Dedifferentiated amniotic fluid mesenchymal stem cell (primary cell): ENCODE data around the gene MAOA.
"Not testable (repeated sequence)": the region's sequence is repeated elsewhere in the genome, so short reads cannot be mapped to it uniquely, and the experiment has no call there.

Experiments used
- DNase-seq: peaks from one replicate; pipeline ENCODE4 v3.0.0-alpha.2; 2016; ENCODE audit errors: extremely low spot score

The MAOA gene

GRCh38 chrX:43663173-43663572, 7.1 kb downstream of the MAOA start:
- DNase-seq = no peak

GRCh38 chrX:43664258-43664657, 8.2 kb downstream of the MAOA start:
- DNase-seq = no peak

- DNase-seq = no peak
These were observed 8.6 kb downstream of the MAOA start for GRCh38 chrX:43664708-43665107.

GRCh38 chrX:43666311-43666912, 10.3 kb downstream of the MAOA start:
- DNase-seq = no peak

- DNase-seq = not testable (repeated sequence)
These were observed 20.0 kb downstream of the MAOA start for GRCh38 chrX:43675965-43676628.

- no peak for DNase-seq
These were observed 21.0 kb downstream of the MAOA start for GRCh38 chrX:43676971-43677572.

- DNase-seq = no peak
These were observed 21.9 kb downstream of the MAOA start for GRCh38 chrX:43677993-43678392.

- no peak for DNase-seq
These were observed 23.0 kb downstream of the MAOA start for GRCh38 chrX:43679058-43679457.

GRCh38 chrX:43679778-43680177, 23.7 kb downstream of the MAOA start:
- DNase-seq = no peak

- no peak for DNase-seq
These were observed 26.6 kb downstream of the MAOA start for GRCh38 chrX:43682726-43683125.

- DNase-seq = no peak
These were observed 29.1 kb downstream of the MAOA start for GRCh38 chrX:43685221-43685620.

- DNase-seq = no peak
These were observed 32.5 kb downstream of the MAOA start for GRCh38 chrX:43688586-43688985.

GRCh38 chrX:43693602-43694406, 37.7 kb downstream of the MAOA start:
- no peak for DNase-seq

- no peak for DNase-seq
These were observed 43.4 kb downstream of the MAOA start for GRCh38 chrX:43699475-43699874.

- no peak for DNase-seq
These were observed 46.0 kb downstream of the MAOA start for GRCh38 chrX:43702079-43702524.

GRCh38 chrX:43702660-43703059, 46.6 kb downstream of the MAOA start:
- no peak for DNase-seq

- peak; percentile 52 for DNase-seq
These were observed 47.2 kb downstream of the MAOA start for GRCh38 chrX:43703211-43703791.

- DNase-seq = no peak
These were observed 50.8 kb downstream of the MAOA start for GRCh38 chrX:43706786-43707370.

GRCh38 chrX:43707812-43708548, 51.9 kb downstream of the MAOA start:
- DNase-seq = no peak

- DNase-seq = no peak
These were observed 60.0 kb downstream of the MAOA start for GRCh38 chrX:43716144-43716543.

- DNase-seq = no peak
These were observed 60.6 kb downstream of the MAOA start for GRCh38 chrX:43716696-43717095.
